WERI-Rb-1 (cell line): ENCODE data around the gene ZSCAN4.

Source experiments
- DNase-seq: peaks from one replicate; pipeline ENCODE4 v3.0.0-alpha.2; 2020
- H3K27ac ChIP-seq: fragments of 250-450 bp; sonication (Bioruptor Pico); 2 replicates; pipeline ENCODE4 v1.5.1; 2020; ENCODE audit warnings: mild to moderate bottlenecking, moderate library complexity
- H3K27me3 ChIP-seq: fragments of 250-450 bp; sonication (Bioruptor Pico); 2 replicates; pipeline ENCODE4 v1.5.1; 2021; ENCODE audit warnings: mild to moderate bottlenecking, low read depth, moderate library complexity; ENCODE audit not compliant: insufficient read depth, severe bottlenecking
- H3K36me3 ChIP-seq: fragments of 250-450 bp; sonication (Bioruptor Pico); 2 replicates; pipeline ENCODE4 v1.5.1; 2020; ENCODE audit warnings: mild to moderate bottlenecking, moderate library complexity
- H3K4me3 ChIP-seq: 2 replicates; pipeline ENCODE4 v1.5.1; 2011; ENCODE audit warnings: low read depth, mild to moderate bottlenecking, control low read depth, low read length
- H3K9me3 ChIP-seq: fragments of 250-450 bp; sonication (Bioruptor Pico); 2 replicates; pipeline ENCODE4 v1.5.1; 2021; ENCODE audit warnings: mild to moderate bottlenecking, moderate library complexity; ENCODE audit not compliant: severe bottlenecking
- TF ChIP-seq, protein P1 (sequence below): IDR thresholded peaks from 2 replicates; pipeline ENCODE4 v1.5.1; 2011; ENCODE audit warnings: low read depth, mild to moderate bottlenecking, control low read depth, inconsistent platforms, low read length

Gene ZSCAN4

DNA sequence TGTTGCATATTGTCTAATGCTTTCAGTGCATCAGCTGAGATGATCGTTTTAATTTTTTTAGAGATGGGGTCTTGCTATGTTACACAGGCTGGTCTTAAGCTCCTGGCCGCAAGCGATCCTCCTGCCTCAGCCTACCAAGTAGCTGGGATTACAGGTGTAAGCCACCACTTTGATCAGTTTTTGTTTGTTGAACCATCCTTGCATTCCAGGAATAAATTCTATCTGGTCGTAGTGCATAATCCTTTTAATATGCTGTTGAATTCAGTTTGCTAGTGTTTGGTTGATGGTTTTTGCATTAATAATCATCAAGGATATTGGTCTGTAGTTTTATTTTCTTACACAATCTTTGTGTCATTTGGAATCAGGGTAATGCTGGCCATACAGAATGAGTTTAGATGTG is 31.4 kb upstream of the ZSCAN4 start:
- H3K4me3 ChIP-seq = no peak overlapping the region
- no peak for DNase-seq
- peaks cover 67% of the 10 kb centered on the region for H3K36me3 ChIP-seq
- peaks cover 9% of the 10 kb centered on the region for H3K9me3 ChIP-seq
- H3K27ac ChIP-seq = no peak overlapping the region
- H3K27me3 ChIP-seq = no peaks in the 10 kb centered on the region
- TF ChIP-seq, protein P1, sequence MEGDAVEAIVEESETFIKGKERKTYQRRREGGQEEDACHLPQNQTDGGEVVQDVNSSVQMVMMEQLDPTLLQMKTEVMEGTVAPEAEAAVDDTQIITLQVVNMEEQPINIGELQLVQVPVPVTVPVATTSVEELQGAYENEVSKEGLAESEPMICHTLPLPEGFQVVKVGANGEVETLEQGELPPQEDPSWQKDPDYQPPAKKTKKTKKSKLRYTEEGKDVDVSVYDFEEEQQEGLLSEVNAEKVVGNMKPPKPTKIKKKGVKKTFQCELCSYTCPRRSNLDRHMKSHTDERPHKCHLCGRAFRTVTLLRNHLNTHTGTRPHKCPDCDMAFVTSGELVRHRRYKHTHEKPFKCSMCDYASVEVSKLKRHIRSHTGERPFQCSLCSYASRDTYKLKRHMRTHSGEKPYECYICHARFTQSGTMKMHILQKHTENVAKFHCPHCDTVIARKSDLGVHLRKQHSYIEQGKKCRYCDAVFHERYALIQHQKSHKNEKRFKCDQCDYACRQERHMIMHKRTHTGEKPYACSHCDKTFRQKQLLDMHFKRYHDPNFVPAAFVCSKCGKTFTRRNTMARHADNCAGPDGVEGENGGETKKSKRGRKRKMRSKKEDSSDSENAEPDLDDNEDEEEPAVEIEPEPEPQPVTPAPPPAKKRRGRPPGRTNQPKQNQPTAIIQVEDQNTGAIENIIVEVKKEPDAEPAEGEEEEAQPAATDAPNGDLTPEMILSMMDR = no peak

- Histone ChIP-seq H3K9me3 (peaks cover 5% of the 10 kb centered on the region), H3K27me3 (no peaks in the 10 kb centered on the region), H3K4me3 (no peak overlapping the region), H3K27ac (no peak overlapping the region), H3K36me3 (peaks cover 65% of the 10 kb centered on the region)
- TF ChIP-seq, protein P1 = no peak
- DNase-seq = no peak
These were observed 27.0 kb upstream of the ZSCAN4 start for GRCh38 chr19:57641715-57642234.

DNA sequence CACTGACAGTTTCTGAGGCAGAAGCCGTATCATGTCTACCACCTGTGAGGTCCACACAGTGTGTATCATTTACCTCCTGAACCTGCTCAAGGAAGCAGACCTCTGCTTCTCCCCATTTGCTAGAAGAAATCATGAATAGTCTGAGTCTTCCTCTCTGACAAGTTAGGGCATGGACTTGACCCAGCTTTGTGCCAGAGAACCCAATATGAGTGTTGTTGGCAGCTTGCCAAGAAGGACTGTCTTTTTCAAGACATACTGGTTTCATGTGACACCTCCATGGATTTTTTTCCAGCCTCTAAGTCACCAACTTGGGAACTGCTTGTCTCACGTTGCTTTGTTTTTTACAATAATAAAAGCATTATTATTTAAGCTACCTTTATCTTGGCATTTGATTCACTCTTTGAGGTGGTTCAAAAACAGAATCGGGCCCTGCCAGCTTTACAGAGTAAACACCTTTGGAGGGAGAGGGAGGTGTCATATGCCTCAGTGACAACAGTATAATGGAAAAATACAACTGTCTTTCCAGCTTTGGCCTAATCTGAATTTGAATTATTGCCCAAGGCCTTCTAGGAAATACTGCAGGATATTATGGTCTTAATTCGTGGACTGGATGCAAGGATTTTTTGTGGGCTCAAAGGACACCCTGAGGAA is 26.2 kb upstream of the ZSCAN4 start:
- Histone ChIP-seq H3K36me3 (peaks cover 59% of the 10 kb centered on the region), H3K4me3 (no peak overlapping the region), H3K27me3 (no peaks in the 10 kb centered on the region), H3K9me3 (peaks cover 1% of the 10 kb centered on the region), H3K27ac (no peak overlapping the region)
- DNase-seq = no peak
- TF ChIP-seq, protein P1 = no peak

DNA sequence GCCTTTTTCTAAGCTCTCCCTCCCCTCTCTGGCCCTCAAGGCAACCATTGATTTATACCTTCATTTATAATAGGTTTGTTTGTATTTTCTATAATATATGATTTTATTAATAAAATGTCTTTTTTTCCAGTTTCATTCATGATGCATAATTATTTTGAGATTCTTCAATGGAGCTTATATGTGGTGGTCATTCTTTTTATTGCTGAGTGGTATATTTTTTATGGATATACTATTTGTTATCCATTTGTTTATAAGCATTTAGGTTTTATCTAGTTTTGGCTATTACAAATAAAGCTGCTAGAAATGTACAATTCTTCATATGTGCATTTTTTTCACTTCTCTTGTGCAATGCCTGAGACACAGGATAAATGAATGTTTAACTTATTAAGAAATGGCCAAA is 25.0 kb upstream of the ZSCAN4 start:
- TF ChIP-seq, protein P1 = no peak
- Histone ChIP-seq H3K4me3 (no peak overlapping the region), H3K9me3 (no peaks in the 10 kb centered on the region), H3K27me3 (no peaks in the 10 kb centered on the region), H3K36me3 (peaks cover 50% of the 10 kb centered on the region), H3K27ac (no peak overlapping the region)
- no peak for DNase-seq

DNA sequence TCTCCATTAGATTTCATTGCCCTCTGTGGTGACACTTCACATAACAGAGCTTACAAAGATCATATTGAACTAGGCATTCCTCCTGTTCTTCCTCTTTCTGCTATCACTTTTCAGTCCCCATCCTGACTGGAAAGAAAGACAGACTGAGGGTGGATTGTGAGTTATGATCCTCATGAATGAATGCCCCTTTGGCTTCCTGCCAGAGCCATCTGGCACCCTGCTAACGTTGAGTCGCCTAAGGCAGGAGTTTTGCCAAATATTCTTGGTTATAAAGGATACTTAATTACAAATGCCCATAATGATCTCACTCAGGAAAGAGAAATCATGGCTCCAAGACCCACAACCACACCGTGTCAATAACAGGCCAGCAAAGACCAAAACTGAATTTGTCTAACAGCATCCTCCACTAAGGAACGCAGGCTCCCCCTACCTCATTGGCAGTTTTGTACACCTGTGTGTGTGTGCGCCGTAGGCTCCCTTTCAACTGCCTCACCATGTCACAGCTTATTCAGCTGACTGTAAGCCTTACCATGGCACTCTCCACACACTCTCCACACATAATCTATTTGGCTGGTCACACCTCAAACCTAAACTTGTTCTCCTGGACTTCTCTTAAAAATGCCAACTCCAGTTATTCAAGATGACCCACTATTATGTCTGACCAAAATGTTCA is 20.3 kb upstream of the ZSCAN4 start:
- Histone ChIP-seq H3K27ac (no peak overlapping the region), H3K9me3 (no peaks in the 10 kb centered on the region), H3K36me3 (peaks cover 6% of the 10 kb centered on the region; the same call in 1 of the 2 replicates), H3K27me3 (no peaks in the 10 kb centered on the region), H3K4me3 (no peak overlapping the region)
- DNase-seq = no peak
- TF ChIP-seq, protein P1 = no peak
